Panc1 (cell line): Measurements from ENCODE around the gene RFC5. TPM values are rescaled to one million over a fixed set of nuclear protein-coding genes. Genes with fewer than 3 reads are reported as not detected.

Source experiments
- ATAC-seq: fragments of 200-7000 bp; cut with Tn5 transposase; 2 replicates; pipeline ENCODE4 v1.9.1; 2020; ENCODE audit warnings: mild to moderate bottlenecking, moderate library complexity
- BruUV-seq: library from RNA; stranded (reverse); fragments of 400-500 nt; replicated peaks from 2 replicates; lab custom pipeline; 2021; lab: Mats Ljungman, UMichigan
- CTCF ChIA-PET: fragments of 300-600 bp; sonication (Branson Sonifier 250); formaldehyde crosslinking; loops from one replicate; lab custom pipeline; 2022; ENCODE audit warnings: antibody characterized with exemption; lab: Charles Lee
- POLR2A ChIA-PET: fragments of 300-600 bp; sonication (Branson Sonifier 250); formaldehyde crosslinking; loops from one replicate; lab custom pipeline; 2022; ENCODE audit warnings: antibody characterized with exemption; lab: Charles Lee
- DNase-seq: peaks from one replicate; pipeline ENCODE4 v3.0.0-alpha.2; 2010; ENCODE audit warnings: low read depth, low spot score
- H3K27ac ChIP-seq: 2 replicates; pipeline ENCODE4 v1.5.1; 2011; ENCODE audit warnings: mild to moderate bottlenecking, low read length, inconsistent platforms
- H3K27me3 ChIP-seq: fragments of 200-500 bp; sonication (Bioruptor generic); 2 replicates; pipeline ENCODE4 v1.6.0; 2014; ENCODE audit warnings: low read length, inconsistent platforms; ENCODE audit not compliant: control insufficient read depth, insufficient read depth
- H3K36me3 ChIP-seq: fragments of 200-500 bp; sonication (Bioruptor generic); 2 replicates; pipeline ENCODE4 v1.5.1; 2014; ENCODE audit warnings: inconsistent platforms, mild to moderate bottlenecking, low read length, moderate library complexity; ENCODE audit not compliant: control insufficient read depth, insufficient read depth
- H3K4me1 ChIP-seq: 2 replicates; pipeline ENCODE4 v1.5.1; 2011; ENCODE audit warnings: inconsistent platforms, mild to moderate bottlenecking, low read length, moderate library complexity; ENCODE audit not compliant: control insufficient read depth, insufficient read depth
- H3K4me3 ChIP-seq, 2 experiments: 2 replicates each; pipeline ENCODE4 v1.5.1; 2011 to 2012; ENCODE audit warnings: low read depth in 2 of 2, low read length in 2 of 2, mild to moderate bottlenecking in 2 of 2, inconsistent platforms in 1 of 2, moderate library complexity in 1 of 2
- H3K9me3 ChIP-seq: fragments of 200-500 bp; sonication (Bioruptor generic); 2 replicates; pipeline ENCODE4 v1.5.1; 2014; ENCODE audit warnings: low read depth, mild to moderate bottlenecking, inconsistent platforms, low read length, moderate library complexity; ENCODE audit not compliant: control insufficient read depth, insufficient read depth
- POLR2AphosphoS5 ChIP-seq: IDR thresholded peaks from 2 replicates; pipeline ENCODE4 v1.6.1; 2012; ENCODE audit warnings: mild to moderate bottlenecking, low read depth, low read length, moderate library complexity
- SIN3A ChIP-seq: IDR thresholded peaks from 2 replicates; pipeline ENCODE4 v1.6.1; 2012; ENCODE audit warnings: low read depth, mild to moderate bottlenecking, low read length, moderate library complexity, borderline replicate concordance; ENCODE audit not compliant: insufficient read depth
- TCF7L2 ChIP-seq: IDR thresholded peaks from 2 replicates; pipeline ENCODE4 v1.6.1; 2011; ENCODE audit warnings: mild to moderate bottlenecking, low read depth, low read length, inconsistent platforms
- in situ Hi-C: cut with HindIII; loops from 2 replicates; pipeline ENCODE4 v1.10.0; 2016; ENCODE audit warnings: low sequenced_read_pairs, low pct_unique_long_range_greater_than_20kb
- intact Hi-C: fragments of 100-400 bp; cut with micrococcal nuclease; formaldehyde crosslinking; loops from one replicate; pipeline ENCODE4 v1.10.0; 2022; ENCODE audit not compliant: unreplicated experiment
- total RNA-seq: library from RNA; stranded (reverse); gene quantifications from one replicate; pipeline ENCODE4 v1.2.1, GENCODE V29; 2021; ENCODE audit not compliant: unreplicated experiment
- TF ChIP-seq, protein P1 (sequence below), 2 experiments: IDR thresholded peaks; 2 replicates each; pipeline ENCODE4 v1.6.1; 2011 to 2012; ENCODE audit warnings: low read depth in 2 of 2, control low read depth in 1 of 2, low read length in 1 of 2, mild to moderate bottlenecking in 1 of 2, moderate library complexity in 1 of 2; ENCODE audit not compliant: insufficient read depth in 1 of 2
- TF ChIP-seq, protein P2 (sequence below): fragments of 450-650 bp; IDR thresholded peaks from 2 replicates; pipeline ENCODE4 v1.5.1; 2017; ENCODE audit warnings: mild to moderate bottlenecking

RFC5 gene
- total RNA-seq, 1 experiment from 2014 or later: 25.0 TPM

DNA sequence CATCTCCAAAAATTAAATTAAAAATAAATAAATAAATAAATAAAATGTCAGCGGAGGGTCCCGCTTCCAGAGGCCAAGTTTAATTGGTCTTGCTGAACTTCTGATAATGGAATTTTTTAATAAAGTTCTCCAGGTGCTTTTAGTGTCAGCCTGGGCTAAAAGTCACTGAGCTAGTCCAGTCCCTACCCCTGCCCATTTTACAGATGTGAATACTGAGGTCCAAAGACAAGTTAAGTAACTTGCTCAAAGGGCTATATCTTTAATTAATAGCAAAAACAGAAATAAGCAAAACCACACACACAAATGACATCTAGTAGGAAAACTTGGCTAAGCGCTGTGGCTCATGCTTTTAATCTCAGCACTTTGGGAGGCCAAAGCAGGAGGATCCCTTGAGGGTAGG, 5.6 kb upstream of the RFC5 start:
- intact Hi-C loops (no loop called here), in situ Hi-C loops (no loop called here)
- Histone ChIP-seq H3K4me3 (no peak overlapping the region), H3K27ac (no peak overlapping the region), H3K36me3 (no peaks in the 10 kb centered on the region), H3K9me3 (no peaks in the 10 kb centered on the region), H3K27me3 (no peaks in the 10 kb centered on the region), H3K4me1 (no peaks in the 10 kb centered on the region)
- ChIA-PET POLR2A (no interaction called here), CTCF (no interaction called here)
- ATAC-seq (no peak), DNase-seq (no peak)
- BruUV-seq: no TSS peak
- TF ChIP-seq POLR2AphosphoS5: no peak
- no peak for TF ChIP-seq SIN3A
- TF ChIP-seq, protein P1, sequence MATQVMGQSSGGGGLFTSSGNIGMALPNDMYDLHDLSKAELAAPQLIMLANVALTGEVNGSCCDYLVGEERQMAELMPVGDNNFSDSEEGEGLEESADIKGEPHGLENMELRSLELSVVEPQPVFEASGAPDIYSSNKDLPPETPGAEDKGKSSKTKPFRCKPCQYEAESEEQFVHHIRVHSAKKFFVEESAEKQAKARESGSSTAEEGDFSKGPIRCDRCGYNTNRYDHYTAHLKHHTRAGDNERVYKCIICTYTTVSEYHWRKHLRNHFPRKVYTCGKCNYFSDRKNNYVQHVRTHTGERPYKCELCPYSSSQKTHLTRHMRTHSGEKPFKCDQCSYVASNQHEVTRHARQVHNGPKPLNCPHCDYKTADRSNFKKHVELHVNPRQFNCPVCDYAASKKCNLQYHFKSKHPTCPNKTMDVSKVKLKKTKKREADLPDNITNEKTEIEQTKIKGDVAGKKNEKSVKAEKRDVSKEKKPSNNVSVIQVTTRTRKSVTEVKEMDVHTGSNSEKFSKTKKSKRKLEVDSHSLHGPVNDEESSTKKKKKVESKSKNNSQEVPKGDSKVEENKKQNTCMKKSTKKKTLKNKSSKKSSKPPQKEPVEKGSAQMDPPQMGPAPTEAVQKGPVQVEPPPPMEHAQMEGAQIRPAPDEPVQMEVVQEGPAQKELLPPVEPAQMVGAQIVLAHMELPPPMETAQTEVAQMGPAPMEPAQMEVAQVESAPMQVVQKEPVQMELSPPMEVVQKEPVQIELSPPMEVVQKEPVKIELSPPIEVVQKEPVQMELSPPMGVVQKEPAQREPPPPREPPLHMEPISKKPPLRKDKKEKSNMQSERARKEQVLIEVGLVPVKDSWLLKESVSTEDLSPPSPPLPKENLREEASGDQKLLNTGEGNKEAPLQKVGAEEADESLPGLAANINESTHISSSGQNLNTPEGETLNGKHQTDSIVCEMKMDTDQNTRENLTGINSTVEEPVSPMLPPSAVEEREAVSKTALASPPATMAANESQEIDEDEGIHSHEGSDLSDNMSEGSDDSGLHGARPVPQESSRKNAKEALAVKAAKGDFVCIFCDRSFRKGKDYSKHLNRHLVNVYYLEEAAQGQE (IDR thresholded peaks at IDR 0.05; ENCODE audit: insufficient read depth in 1 of 2, low read depth in 2 of 2, low read length in 1 of 2): no peak
- no peak for TF ChIP-seq TCF7L2
- TF ChIP-seq, protein P2, sequence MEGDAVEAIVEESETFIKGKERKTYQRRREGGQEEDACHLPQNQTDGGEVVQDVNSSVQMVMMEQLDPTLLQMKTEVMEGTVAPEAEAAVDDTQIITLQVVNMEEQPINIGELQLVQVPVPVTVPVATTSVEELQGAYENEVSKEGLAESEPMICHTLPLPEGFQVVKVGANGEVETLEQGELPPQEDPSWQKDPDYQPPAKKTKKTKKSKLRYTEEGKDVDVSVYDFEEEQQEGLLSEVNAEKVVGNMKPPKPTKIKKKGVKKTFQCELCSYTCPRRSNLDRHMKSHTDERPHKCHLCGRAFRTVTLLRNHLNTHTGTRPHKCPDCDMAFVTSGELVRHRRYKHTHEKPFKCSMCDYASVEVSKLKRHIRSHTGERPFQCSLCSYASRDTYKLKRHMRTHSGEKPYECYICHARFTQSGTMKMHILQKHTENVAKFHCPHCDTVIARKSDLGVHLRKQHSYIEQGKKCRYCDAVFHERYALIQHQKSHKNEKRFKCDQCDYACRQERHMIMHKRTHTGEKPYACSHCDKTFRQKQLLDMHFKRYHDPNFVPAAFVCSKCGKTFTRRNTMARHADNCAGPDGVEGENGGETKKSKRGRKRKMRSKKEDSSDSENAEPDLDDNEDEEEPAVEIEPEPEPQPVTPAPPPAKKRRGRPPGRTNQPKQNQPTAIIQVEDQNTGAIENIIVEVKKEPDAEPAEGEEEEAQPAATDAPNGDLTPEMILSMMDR: no peak

DNA sequence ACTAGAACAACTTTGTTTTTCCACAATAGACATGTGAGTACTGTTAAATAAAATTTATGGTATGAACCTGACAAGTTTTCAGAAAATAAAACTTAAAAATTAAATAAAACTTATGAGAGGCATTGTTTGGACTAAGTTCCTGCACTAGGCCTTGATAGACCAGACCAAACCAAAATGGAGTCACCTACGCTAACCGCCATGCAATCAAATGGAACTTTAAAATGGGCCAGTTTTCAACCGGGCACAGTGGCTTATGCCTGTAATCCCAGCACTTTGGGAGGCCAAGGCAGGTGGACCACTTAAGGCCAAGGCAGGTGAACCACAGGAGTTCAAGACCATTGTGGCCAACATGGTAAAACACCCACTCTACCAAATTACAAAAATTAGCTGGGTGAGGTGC, 5.1 kb upstream of the RFC5 start:
- CTCF ChIA-PET: no interaction called here
- H3K27me3 ChIP-seq: no peaks in the 10 kb centered on the region
- TF ChIP-seq POLR2AphosphoS5: no peak
- TF ChIP-seq SIN3A: no peak
- TF ChIP-seq, protein P1 (IDR thresholded peaks at IDR 0.05; ENCODE audit: insufficient read depth in 1 of 2, low read depth in 2 of 2, low read length in 1 of 2): no peak
- no peak for TF ChIP-seq TCF7L2
- H3K27ac ChIP-seq: no peak overlapping the region
- no peaks in the 10 kb centered on the region for H3K36me3 ChIP-seq
- POLR2A ChIA-PET: no interaction called here
- no peaks in the 10 kb centered on the region for H3K4me1 ChIP-seq
- no TSS peak for BruUV-seq
- intact Hi-C loops (no loop called here), in situ Hi-C loops (no loop called here)
- H3K9me3 ChIP-seq: no peaks in the 10 kb centered on the region
- H3K4me3 ChIP-seq: no peak overlapping the region
- ATAC-seq (no peak), DNase-seq (no peak)
